HEK293 (cell line): ENCODE results near the gene DHX57.

ENCODE experiments used
- MZF1 ChIP-seq: fragments of 450-650 bp; formaldehyde crosslinking; IDR thresholded peaks from 2 replicates; pipeline ENCODE4 v1.5.1; 2017; ENCODE audit warnings: missing biosample characterization, missing genetic modification characterization, borderline replicate concordance
- TCF7L2 ChIP-seq: IDR thresholded peaks from 2 replicates; pipeline ENCODE4 v1.6.1; 2011; ENCODE audit warnings: low read depth, mild to moderate bottlenecking, inconsistent platforms, low read length, moderate library complexity, borderline replicate concordance
- YY1 ChIP-seq: fragments of 450-650 bp; formaldehyde crosslinking; IDR thresholded peaks from 2 replicates; pipeline ENCODE4 v1.5.1; 2018; ENCODE audit warnings: missing biosample characterization, missing genetic modification characterization
- ZNF175 ChIP-seq: fragments of 450-650 bp; formaldehyde crosslinking; IDR thresholded peaks from 2 replicates; pipeline ENCODE4 v1.5.1; 2016; ENCODE audit warnings: missing biosample characterization, missing genetic modification characterization
- ZNF23 ChIP-seq: fragments of 450-650 bp; formaldehyde crosslinking; IDR thresholded peaks from 2 replicates; pipeline ENCODE4 v1.5.1; 2016; ENCODE audit warnings: missing biosample characterization, missing genetic modification characterization, borderline replicate concordance
- ZNF248 ChIP-seq: fragments of 450-650 bp; formaldehyde crosslinking; IDR thresholded peaks from 2 replicates; pipeline ENCODE4 v1.5.1; 2017; ENCODE audit warnings: missing biosample characterization, missing genetic modification characterization
- ZNF341 ChIP-seq: fragments of 450-650 bp; formaldehyde crosslinking; IDR thresholded peaks from 2 replicates; pipeline ENCODE4; 2016; ENCODE audit warnings: low read depth, missing biosample characterization, missing genetic modification characterization
- ZNF555 ChIP-seq: fragments of 450-650 bp; formaldehyde crosslinking; conservative IDR thresholded peaks from 2 replicates; pipeline ENCODE4 v1.5.1; 2017; ENCODE audit warnings: missing biosample characterization, mild to moderate bottlenecking, missing genetic modification characterization, inconsistent platforms
- ZSCAN30 ChIP-seq: fragments of 450-650 bp; IDR thresholded peaks from 2 replicates; pipeline ENCODE4 v1.5.1; 2018; ENCODE audit warnings: missing biosample characterization, mild to moderate bottlenecking, missing genetic modification characterization, moderate library complexity
- TF ChIP-seq, protein P1 (sequence below): fragments of 450-650 bp; formaldehyde crosslinking; IDR thresholded peaks from 2 replicates; pipeline ENCODE4 v1.5.1; 2016; ENCODE audit warnings: missing biosample characterization, missing genetic modification characterization
- TF ChIP-seq, protein P2 (sequence below): fragments of 450-650 bp; formaldehyde crosslinking; IDR thresholded peaks from 2 replicates; pipeline ENCODE4 v1.5.1; 2016; ENCODE audit warnings: missing biosample characterization, missing genetic modification characterization, low read depth
- TF ChIP-seq, protein P3 (sequence below): fragments of 450-650 bp; formaldehyde crosslinking; IDR thresholded peaks from 2 replicates; pipeline ENCODE4 v1.5.1; 2016; ENCODE audit warnings: missing biosample characterization, missing genetic modification characterization

DNA sequence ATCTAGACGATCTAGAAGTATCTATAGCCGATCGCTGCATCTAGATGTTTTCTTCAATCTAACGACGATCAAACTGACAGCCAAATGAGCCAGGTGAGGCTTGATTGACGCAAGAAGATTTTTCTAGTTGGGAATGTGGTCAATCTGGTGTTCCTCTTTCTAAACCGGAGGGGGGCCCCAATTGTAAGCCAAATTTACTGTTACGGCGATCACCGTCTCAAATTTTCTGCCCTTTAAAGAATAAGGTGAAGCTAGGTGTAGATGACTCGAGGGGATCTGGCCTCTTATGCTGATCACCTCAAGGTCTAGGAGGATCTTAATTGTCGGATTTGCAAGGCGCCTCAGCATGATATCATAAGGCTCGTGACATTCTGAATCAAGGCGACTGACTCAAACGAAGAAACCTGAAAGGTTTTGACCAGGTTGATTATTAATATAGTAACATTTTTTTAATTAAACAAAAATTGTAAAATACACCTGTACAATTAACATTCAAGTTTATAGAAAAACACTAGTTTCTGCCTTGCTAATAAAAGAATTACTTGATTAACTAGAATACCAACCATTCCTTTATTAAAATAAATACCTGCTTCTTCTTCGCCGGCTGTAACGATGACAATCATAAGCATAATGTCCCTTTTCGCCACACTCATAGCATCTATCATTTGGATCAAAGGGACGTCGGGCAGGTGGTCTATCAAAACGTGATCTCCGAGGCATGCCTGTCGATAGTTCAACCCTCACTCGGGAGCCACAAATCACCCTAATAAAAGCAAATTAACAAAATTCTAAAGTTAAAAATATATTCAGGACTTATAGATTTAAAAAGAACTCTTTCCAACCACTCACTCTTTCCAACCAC is 126.6 kb downstream of the DHX57 start:
- TF ChIP-seq, protein P1, sequence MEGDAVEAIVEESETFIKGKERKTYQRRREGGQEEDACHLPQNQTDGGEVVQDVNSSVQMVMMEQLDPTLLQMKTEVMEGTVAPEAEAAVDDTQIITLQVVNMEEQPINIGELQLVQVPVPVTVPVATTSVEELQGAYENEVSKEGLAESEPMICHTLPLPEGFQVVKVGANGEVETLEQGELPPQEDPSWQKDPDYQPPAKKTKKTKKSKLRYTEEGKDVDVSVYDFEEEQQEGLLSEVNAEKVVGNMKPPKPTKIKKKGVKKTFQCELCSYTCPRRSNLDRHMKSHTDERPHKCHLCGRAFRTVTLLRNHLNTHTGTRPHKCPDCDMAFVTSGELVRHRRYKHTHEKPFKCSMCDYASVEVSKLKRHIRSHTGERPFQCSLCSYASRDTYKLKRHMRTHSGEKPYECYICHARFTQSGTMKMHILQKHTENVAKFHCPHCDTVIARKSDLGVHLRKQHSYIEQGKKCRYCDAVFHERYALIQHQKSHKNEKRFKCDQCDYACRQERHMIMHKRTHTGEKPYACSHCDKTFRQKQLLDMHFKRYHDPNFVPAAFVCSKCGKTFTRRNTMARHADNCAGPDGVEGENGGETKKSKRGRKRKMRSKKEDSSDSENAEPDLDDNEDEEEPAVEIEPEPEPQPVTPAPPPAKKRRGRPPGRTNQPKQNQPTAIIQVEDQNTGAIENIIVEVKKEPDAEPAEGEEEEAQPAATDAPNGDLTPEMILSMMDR: no peak
- no peak for TF ChIP-seq ZNF23 (tag by site-specific recombination)
- TF ChIP-seq, protein P2, sequence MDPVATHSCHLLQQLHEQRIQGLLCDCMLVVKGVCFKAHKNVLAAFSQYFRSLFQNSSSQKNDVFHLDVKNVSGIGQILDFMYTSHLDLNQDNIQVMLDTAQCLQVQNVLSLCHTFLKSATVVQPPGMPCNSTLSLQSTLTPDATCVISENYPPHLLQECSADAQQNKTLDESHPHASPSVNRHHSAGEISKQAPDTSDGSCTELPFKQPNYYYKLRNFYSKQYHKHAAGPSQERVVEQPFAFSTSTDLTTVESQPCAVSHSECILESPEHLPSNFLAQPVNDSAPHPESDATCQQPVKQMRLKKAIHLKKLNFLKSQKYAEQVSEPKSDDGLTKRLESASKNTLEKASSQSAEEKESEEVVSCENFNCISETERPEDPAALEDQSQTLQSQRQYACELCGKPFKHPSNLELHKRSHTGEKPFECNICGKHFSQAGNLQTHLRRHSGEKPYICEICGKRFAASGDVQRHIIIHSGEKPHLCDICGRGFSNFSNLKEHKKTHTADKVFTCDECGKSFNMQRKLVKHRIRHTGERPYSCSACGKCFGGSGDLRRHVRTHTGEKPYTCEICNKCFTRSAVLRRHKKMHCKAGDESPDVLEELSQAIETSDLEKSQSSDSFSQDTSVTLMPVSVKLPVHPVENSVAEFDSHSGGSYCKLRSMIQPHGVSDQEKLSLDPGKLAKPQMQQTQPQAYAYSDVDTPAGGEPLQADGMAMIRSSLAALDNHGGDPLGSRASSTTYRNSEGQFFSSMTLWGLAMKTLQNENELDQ (tag by site-specific recombination): no peak
- TF ChIP-seq YY1 (tag by site-specific recombination): no peak
- no peak for TF ChIP-seq TCF7L2
- TF ChIP-seq ZNF175 (tag by site-specific recombination): no peak
- no peak for TF ChIP-seq ZNF248 (tag by site-specific recombination)
- no peak for TF ChIP-seq ZNF555 (tag by site-specific recombination)
- TF ChIP-seq MZF1 (tag by site-specific recombination): no peak
- no peak for TF ChIP-seq ZSCAN30 (tag by site-specific recombination)
- TF ChIP-seq, protein P3, sequence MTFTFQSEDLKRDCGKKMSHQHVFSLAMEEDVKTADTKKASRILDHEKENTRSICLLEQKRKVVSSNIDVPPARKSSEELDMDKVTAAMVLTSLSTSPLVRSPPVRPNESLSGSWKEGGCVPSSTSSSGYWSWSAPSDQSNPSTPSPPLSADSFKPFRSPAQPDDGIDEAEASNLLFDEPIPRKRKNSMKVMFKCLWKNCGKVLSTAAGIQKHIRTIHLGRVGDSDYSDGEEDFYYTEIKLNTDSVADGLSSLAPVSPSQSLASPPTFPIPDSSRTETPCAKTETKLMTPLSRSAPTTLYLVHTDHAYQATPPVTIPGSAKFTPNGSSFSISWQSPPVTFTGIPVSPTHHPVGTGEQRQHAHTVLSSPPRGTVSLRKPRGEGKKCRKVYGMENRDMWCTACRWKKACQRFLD (tag by site-specific recombination): no peak
- TF ChIP-seq ZNF341 (tag by site-specific recombination): no peak
